ENCODE results near the gene POLR3B. TPM values are rescaled to one million over a fixed set of nuclear protein-coding genes. Genes with fewer than 3 reads are reported as not detected.
"Not testable (repeated sequence)": the region's sequence is repeated elsewhere in the genome, so short reads cannot be mapped to it uniquely, and the experiment has no call there.

The POLR3B gene
- total RNA-seq, 2 donors from 2014 or later = 9.0 to 12.4 TPM

DNA sequence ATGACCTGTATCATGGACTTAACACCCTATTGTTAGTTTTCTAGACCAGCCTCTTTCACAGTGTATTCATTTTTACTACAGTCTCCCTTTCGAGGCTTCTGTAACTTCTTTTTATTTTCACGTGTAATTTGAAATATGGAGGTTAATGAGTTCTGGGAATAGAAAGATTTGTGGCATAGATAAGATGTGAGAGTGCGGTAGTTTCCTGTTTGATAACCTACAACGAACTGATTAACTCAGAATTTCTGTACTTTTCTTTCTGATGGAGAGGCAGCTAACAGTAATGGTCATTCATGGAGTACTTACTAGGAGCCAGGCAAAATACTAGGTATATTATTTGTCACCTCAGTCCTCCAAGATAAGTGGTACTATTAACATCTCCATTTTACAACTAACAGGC lies 21.2 kb downstream of the POLR3B start:
- 95% methylated on average over 4 of the region's 4 CpGs; no CpG with 5 or more reads in 1 of the 2 experiments for WGBS, 2 experiments (ENCODE audit: insufficient coverage in 1 of 2, insufficient read length in 1 of 2)
- Histone ChIP-seq H3K4me3 (ENCODE audit: low read length) (no peak overlapping the region), H3K27me3 (ENCODE audit: control insufficient read depth, insufficient read depth, low read length, poor library complexity, severe bottlenecking) (no peaks in the 10 kb centered on the region), H3K9me3 (ENCODE audit: control insufficient read depth, low read length) (peaks cover 30% of the 10 kb centered on the region), H3K9ac (ENCODE audit: extremely low read depth, low read length, poor library complexity, severe bottlenecking) (no peak overlapping the region), H3K27ac (ENCODE audit: low read depth, low read length) (no peak overlapping the region), H3K36me3 (ENCODE audit: control insufficient read depth, insufficient read depth, low read length) (peaks cover 63% of the 10 kb centered on the region), H3K4me1 (ENCODE audit: control insufficient read depth, insufficient read depth, low read length) (no peaks in the 10 kb centered on the region)
- peak overlapping the region; percentile 7 for H3K27ac Mint-ChIP-seq
- TF ChIP-seq, protein P1, sequence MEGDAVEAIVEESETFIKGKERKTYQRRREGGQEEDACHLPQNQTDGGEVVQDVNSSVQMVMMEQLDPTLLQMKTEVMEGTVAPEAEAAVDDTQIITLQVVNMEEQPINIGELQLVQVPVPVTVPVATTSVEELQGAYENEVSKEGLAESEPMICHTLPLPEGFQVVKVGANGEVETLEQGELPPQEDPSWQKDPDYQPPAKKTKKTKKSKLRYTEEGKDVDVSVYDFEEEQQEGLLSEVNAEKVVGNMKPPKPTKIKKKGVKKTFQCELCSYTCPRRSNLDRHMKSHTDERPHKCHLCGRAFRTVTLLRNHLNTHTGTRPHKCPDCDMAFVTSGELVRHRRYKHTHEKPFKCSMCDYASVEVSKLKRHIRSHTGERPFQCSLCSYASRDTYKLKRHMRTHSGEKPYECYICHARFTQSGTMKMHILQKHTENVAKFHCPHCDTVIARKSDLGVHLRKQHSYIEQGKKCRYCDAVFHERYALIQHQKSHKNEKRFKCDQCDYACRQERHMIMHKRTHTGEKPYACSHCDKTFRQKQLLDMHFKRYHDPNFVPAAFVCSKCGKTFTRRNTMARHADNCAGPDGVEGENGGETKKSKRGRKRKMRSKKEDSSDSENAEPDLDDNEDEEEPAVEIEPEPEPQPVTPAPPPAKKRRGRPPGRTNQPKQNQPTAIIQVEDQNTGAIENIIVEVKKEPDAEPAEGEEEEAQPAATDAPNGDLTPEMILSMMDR (conservative IDR thresholded peaks at IDR 0.05) = no peak
- no peak overlapping the region for H3K4me3 Mint-ChIP-seq
- H3K36me3 Mint-ChIP-seq (ENCODE audit: low read depth) = peaks cover 52% of the 10 kb centered on the region
- no peak for DNase-seq
- peaks cover 12% of the 10 kb centered on the region for H3K9me3 Mint-ChIP-seq
- H3K4me1 Mint-ChIP-seq = peaks cover 4% of the 10 kb centered on the region
- no peaks in the 10 kb centered on the region for H3K27me3 Mint-ChIP-seq (ENCODE audit: insufficient read depth)

GRCh38 chr12:106380954-106381353 lies 23.4 kb downstream of the POLR3B start:
- H3K4me3 ChIP-seq (ENCODE audit: low read length) = no peak overlapping the region
- H3K27me3 ChIP-seq (ENCODE audit: control insufficient read depth, insufficient read depth, low read length, poor library complexity, severe bottlenecking) = no peaks in the 10 kb centered on the region
- no CpG with 5 or more reads among the region's 1 CpG for WGBS, 2 experiments (ENCODE audit: insufficient coverage in 1 of 2, insufficient read length in 1 of 2)
- no peak for DNase-seq
- no peaks in the 10 kb centered on the region for H3K4me1 ChIP-seq (ENCODE audit: control insufficient read depth, insufficient read depth, low read length)
- Mint-ChIP-seq H3K36me3 (ENCODE audit: low read depth) (peaks cover 58% of the 10 kb centered on the region), H3K4me1 (peaks cover 4% of the 10 kb centered on the region), H3K4me3 (no peak overlapping the region), H3K27me3 (ENCODE audit: insufficient read depth) (no peaks in the 10 kb centered on the region), H3K27ac (no peak overlapping the region), H3K9me3 (peaks cover 12% of the 10 kb centered on the region)
- no peak overlapping the region for H3K27ac ChIP-seq (ENCODE audit: low read depth, low read length)
- no peak overlapping the region for H3K9ac ChIP-seq (ENCODE audit: extremely low read depth, low read length, poor library complexity, severe bottlenecking)
- H3K9me3 ChIP-seq (ENCODE audit: control insufficient read depth, low read length) = peaks cover 26% of the 10 kb centered on the region
- TF ChIP-seq, protein P1 (conservative IDR thresholded peaks at IDR 0.05) = no peak
- peaks cover 68% of the 10 kb centered on the region for H3K36me3 ChIP-seq (ENCODE audit: control insufficient read depth, insufficient read depth, low read length)

GRCh38 chr12:106381866-106382265 lies 24.3 kb downstream of the POLR3B start:
- H3K9me3 ChIP-seq (ENCODE audit: control insufficient read depth, low read length) = peaks cover 26% of the 10 kb centered on the region
- H3K36me3 Mint-ChIP-seq (ENCODE audit: low read depth) = peaks cover 49% of the 10 kb centered on the region
- not testable (repeated sequence) for H3K27me3 ChIP-seq (ENCODE audit: control insufficient read depth, insufficient read depth, low read length, poor library complexity, severe bottlenecking); H3K4me3 ChIP-seq (ENCODE audit: low read length); H3K4me3 Mint-ChIP-seq; H3K27ac ChIP-seq (ENCODE audit: low read depth, low read length); H3K9ac ChIP-seq (ENCODE audit: extremely low read depth, low read length, poor library complexity, severe bottlenecking); H3K27me3 Mint-ChIP-seq (ENCODE audit: insufficient read depth); H3K4me1 ChIP-seq (ENCODE audit: control insufficient read depth, insufficient read depth, low read length); H3K4me1 Mint-ChIP-seq; DNase-seq; H3K27ac Mint-ChIP-seq
- WGBS, 2 experiments (ENCODE audit: insufficient coverage in 1 of 2, insufficient read length in 1 of 2) = 85 to 86% methylated on average over 2 to 4 of the region's 4 CpGs
- H3K36me3 ChIP-seq (ENCODE audit: control insufficient read depth, insufficient read depth, low read length) = peaks cover 61% of the 10 kb centered on the region
- H3K9me3 Mint-ChIP-seq = peaks cover 12% of the 10 kb centered on the region
